GM21825 (cell line): Measurements from ENCODE around the gene VPS13C.
"Not testable (repeated sequence)": the region's sequence is repeated elsewhere in the genome, so short reads cannot be mapped to it uniquely, and the experiment has no call there.

Experiments
- ATAC-seq: cut with Tn5 transposase; IDR thresholded peaks from one replicate; pipeline ENCODE4 v1.9.1; 2021; ENCODE audit warnings: mild to moderate bottlenecking, moderate library complexity; ENCODE audit not compliant: unreplicated experiment

Gene VPS13C

GRCh38 chr15:62071711-62072308 is 11.6 kb upstream of the VPS13C start:
- ATAC-seq, result no peak

DNA sequence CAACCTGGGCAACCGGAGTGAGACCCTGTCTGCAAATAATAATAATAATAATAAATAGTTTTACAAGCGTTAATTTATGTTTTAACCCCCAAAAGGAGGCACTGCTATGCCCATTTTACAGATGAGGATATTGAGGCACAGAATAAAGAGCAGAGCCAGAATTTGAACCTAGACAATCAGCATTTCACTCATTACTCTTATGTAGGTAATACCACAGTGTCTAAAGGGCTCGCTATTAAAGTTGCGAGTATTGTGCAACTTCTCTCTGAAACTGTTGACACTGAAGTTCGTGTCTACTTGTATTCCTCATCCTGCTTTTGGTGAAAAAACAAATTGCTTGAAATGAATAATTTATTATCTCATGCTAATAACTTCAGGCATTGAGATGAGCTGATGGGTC is 9.3 kb upstream of the VPS13C start:
- ATAC-seq, result no peak

- ATAC-seq, result no peak
These were observed 8.5 kb upstream of the VPS13C start for GRCh38 chr15:62068810-62069167.

GRCh38 chr15:62068071-62068809 is 8.0 kb upstream of the VPS13C start:
- no peak for ATAC-seq

DNA sequence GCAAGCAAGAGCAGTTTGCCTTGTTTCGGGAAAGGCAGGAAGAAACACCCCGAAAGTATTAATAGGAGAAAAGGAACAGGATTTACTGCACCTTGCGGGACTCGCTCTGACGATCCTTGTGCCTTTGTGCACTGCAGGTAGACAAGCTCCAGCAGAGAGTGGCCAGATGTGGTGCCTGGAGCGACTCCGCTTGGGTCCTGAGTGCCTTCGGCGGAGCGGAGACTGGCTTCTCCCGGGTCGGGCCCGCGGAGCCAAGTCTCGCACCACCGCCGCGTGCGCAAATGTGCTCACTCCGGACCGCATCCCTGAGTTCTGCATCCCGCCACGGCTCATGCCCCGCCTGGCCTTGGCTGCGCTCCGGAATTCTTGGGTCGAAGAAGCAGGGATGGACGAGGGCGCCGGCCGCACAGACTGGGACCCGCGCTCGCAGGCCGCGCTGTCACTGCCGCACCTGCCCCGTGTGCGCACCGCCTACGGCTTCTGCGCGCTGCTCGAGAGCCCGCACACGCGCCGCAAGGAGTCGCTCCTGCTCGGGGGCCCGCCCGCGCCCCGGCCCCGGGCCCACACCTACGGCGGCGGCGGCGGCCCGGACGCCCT is 7.3 kb upstream of the VPS13C start:
- no peak for ATAC-seq

GRCh38 chr15:62066663-62067447 is 6.6 kb upstream of the VPS13C start, which contains the start of gene C2CD4A:
Gene C2CD4A, plus strand, starts transcription at chr15:62066977. Its CDS starts 637 bp downstream, at chr15:62067614.
- no peak for ATAC-seq

GRCh38 chr15:62063825-62064635 is 3.8 kb upstream of the VPS13C start:
- no peak for ATAC-seq

- no peak for ATAC-seq
These were observed 641 bp upstream of the VPS13C start for GRCh38 chr15:62060896-62061280.

DNA sequence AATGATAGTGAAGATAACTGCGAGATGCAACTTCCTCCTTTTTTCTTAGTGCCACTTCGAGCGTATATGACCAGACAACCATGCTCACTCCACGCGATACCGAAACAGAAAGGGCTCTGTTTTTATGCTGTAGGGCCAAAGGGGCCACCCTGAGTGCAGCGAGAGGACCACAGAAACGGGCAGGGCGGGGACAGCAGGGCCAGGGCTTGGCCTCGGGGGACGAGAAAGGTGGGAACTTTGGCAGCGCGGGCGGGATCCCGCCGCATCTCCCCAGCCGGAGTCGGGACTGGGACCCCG is 483 bp downstream of the VPS13C start:
- peak; percentile 71 for ATAC-seq

DNA sequence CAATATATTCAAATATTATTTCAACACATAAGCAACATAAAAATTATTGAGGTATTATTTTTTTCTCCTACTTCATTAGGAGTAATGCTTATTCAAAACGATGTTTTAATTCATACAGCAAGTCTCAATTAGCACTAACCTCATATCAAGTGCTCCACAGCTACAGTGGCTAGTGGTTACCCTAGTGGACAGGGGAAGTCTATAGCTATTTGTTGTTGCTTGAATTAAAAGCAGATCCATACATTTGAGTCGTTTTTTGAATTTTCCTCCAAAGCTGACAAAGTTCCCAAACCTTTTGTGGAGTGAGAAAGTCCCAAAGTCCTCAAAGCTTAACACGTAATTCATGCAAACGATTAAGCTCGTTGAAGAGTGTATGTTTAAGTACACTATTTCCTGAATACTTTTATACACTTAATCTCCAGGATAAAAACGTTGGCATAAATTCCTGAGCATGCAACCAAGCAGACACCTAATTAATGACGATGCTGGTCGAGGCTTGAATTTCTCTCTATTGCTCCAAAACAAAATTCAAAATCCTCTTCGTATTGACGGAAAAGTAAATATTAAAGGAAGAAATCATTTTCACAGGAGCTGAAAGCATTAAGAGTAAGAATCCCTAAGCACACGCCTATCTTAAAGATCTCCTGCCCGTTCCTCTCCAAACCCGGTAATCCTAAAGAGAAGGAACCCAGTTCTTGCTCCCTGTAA is 985 bp downstream of the VPS13C start:
- no peak for ATAC-seq

DNA sequence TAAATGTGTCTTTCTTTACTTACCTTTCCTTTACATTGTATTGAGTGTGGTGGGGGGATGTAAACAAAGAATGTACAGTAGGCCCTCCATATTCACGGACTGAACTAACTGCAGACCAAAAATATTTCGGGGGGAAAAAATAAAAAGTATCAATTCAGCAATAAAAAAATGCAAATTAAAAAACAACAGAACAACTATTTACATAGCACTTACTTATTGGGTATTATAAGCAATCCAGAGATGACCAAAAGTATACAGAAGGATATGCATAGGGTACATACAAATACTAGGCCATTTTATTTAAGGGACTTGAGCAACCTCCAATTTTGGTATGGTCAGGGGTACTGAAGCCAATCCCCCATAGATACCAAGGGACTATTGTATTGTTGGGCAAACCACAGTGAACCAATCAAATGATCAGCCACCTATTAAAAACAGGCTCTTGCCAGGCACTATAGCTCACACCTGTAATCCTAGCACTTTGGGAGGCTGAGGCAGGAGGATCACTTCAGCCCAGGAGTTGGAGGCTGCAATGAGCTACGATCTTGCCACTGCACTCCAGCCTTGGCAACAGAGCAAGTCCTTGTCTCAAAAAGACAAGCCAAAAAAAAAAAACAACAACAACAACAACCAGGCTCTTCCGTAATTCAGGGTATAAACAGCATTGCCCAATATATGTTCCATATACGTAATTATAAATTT is 1.8 kb downstream of the VPS13C start:
- no peak for ATAC-seq

- no peak for ATAC-seq
These were observed 2.8 kb downstream of the VPS13C start for GRCh38 chr15:62057341-62057980.

DNA sequence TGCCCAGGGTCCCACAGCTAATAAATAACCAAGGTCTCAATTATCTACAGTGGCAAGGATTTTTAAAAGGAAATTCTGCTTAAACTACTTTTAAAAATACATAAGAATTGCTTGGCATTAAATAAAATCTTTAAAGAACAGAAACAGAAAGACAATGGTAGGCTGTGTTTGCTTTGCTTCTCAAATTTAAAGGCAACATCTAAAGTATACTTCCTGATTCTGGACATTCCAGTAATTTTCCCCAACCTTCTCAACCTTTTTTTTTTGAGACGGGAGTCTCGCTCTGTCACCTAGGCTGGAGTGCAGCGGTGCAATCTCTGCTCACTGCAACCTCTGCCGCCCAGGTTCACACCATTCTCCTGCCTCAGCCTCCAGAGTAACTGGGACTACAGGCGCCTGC is 5.3 kb downstream of the VPS13C start:
- ATAC-seq, result no peak

GRCh38 chr15:62053439-62054085 is 6.7 kb downstream of the VPS13C start:
- ATAC-seq, result no peak

DNA sequence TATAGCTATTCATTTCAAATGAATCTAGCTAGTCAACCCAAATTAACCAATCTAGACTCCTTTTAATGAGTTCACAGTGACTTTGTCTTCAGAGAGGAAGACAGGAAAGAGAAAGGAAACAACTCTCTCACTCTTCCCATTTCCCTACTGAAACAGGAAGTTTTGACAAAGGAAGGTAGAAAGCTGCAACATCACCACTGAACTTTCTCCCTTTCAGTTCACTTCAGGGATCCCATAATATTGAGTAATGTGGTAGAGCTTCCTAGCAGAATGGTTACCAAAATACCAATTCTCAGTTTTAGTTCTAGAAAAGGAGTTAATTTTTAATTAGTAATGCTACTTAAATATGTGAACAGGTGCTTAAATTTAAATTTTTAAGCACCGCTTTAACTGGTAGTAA is 7.5 kb downstream of the VPS13C start:
- ATAC-seq, result no peak

- ATAC-seq, result no peak
These were observed 9.1 kb downstream of the VPS13C start for GRCh38 chr15:62051166-62051565.

DNA sequence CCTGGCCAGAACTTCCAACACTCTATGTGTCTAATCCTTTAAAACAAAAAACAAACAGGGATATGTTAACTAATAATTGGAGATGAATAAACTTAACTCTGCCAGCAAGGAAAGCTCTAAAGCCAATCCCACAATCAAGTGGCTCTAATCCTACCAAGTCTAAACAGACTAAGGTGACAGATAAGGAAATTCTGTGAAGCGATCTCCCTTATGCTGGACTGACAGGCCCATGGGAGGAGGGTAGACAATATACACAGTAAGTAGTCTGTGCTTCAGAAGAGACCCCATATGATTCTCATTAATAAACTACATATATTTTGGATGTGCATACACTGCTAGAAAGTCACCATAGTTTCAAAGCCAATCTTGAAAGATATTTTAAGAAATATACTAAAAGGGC is 10.1 kb downstream of the VPS13C start:
- no peak for ATAC-seq

DNA sequence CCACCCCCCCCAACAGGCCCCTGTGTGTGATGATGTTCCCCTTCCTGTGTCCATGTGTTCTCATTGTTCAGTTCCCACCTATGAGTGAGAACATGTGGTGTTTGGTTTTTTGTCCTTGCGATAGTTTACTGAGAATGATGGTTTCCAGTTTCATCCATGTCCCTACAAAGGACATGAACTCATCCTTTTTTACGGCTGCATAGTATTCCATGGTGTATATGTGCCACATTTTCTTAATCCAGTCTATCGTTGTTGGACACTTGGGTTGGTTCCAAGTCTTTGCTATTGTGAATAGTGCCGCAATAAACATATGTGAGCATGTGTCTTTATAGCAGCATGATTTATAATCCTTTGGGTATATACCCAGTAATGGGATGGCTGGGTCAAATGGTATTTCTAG is 12.0 kb downstream of the VPS13C start:
- not testable (repeated sequence) for ATAC-seq
